HCT116 (cell line): Measurements from ENCODE around the gene C17orf67. TPM values are rescaled to one million over a fixed set of nuclear protein-coding genes. Genes with fewer than 3 reads are reported as not detected.

Source experiments
- ATAC-seq: fragments of 200-7000 bp; cut with Tn5 transposase; 2 replicates; pipeline ENCODE4 v1.9.1; 2020; ENCODE audit warnings: mild to moderate bottlenecking, moderate library complexity
- BruUV-seq: library from RNA; stranded (reverse); fragments of 400-500 nt; replicated peaks from 2 replicates; lab custom pipeline; 2021; lab: Mats Ljungman, UMichigan
- CTCF ChIA-PET: fragments of 300-600 bp; sonication (Branson Sonifier 250); formaldehyde crosslinking; loops from one replicate; lab custom pipeline; 2021; ENCODE audit warnings: antibody characterized with exemption; lab: Charles Lee
- POLR2A ChIA-PET: fragments of 300-600, 350-600 bp; sonication (Branson Sonifier 250); formaldehyde crosslinking; loops from one replicate; lab custom pipeline; 2021; ENCODE audit warnings: antibody characterized with exemption; lab: Charles Lee
- RAD21 ChIA-PET, 2 experiments: fragments of 300-600 bp; sonication (Branson Sonifier 250); formaldehyde crosslinking; loops; one replicate each; lab custom pipeline; 2023; ENCODE audit warnings: low total read pairs in 2 of 2; ENCODE audit not compliant: uncharacterized antibody in 2 of 2, unreplicated experiment in 2 of 2, low non-redundant PET in 1 of 2; lab: Charles Lee
- DNase-seq: peaks from one replicate; pipeline ENCODE4 v3.0.0-alpha.2; 2010; ENCODE audit warnings: low read depth, low spot score
- H2AFZ ChIP-seq: fragments of 200-600 bp; shearing (Covaris generic), sonication (generic); 2 replicates; pipeline ENCODE4 v1.6.1; 2017; ENCODE audit warnings: low read depth, mixed run types, mixed read lengths, antibody characterized with exemption, low read length; ENCODE audit not compliant: poor library complexity, severe bottlenecking
- H3K27ac ChIP-seq: 2 replicates; pipeline ENCODE4 v1.5.1; 2012; ENCODE audit warnings: low read depth, low read length
- H3K27me3 ChIP-seq: fragments of 200-600 bp; sonication (generic); 2 replicates; pipeline ENCODE4 v1.6.1; 2016; ENCODE audit warnings: mixed run types, low read length, mixed read lengths; ENCODE audit not compliant: insufficient read depth
- H3K36me3 ChIP-seq, 2 experiments: fragments of 200-500 bp in 1 of 2; fragments of 200-600 bp in 1 of 2; sonication (Bioruptor generic) in 1 of 2; sonication (generic) in 1 of 2; 2 replicates each; pipeline versions ENCODE4 v1.5.1 to v1.6.1; 2014 to 2016; ENCODE audit warnings: low read length in 2 of 2, inconsistent platforms in 1 of 2, mixed read lengths in 1 of 2, mixed run types in 1 of 2; ENCODE audit not compliant: insufficient read depth in 2 of 2, control insufficient read depth in 1 of 2
- H3K4me1 ChIP-seq, 2 experiments: fragments of 200-600 bp in 1 of 2; sonication (generic) in 1 of 2; 2 replicates each; pipeline versions ENCODE4 v1.5.1 to v1.6.1; 2012 to 2017; ENCODE audit warnings: low read length in 2 of 2, inconsistent platforms in 1 of 2, mild to moderate bottlenecking in 1 of 2, mixed read lengths in 1 of 2, mixed run types in 1 of 2, moderate library complexity in 1 of 2; ENCODE audit not compliant: insufficient read depth in 2 of 2, control insufficient read depth in 1 of 2
- H3K4me2 ChIP-seq: fragments of 200-600 bp; sonication (generic); 2 replicates; pipeline ENCODE4 v1.6.1; 2017; ENCODE audit warnings: mixed run types, low read length, mixed read lengths
- H3K4me3 ChIP-seq, 2 experiments: fragments of 200-600 bp in 1 of 2; sonication (generic) in 1 of 2; replicated peaks in 1 of 2; 2 replicates each; pipeline ENCODE4 v1.5.1; 2011 to 2016; ENCODE audit warnings: low read length in 2 of 2, control low read depth in 1 of 2, low read depth in 1 of 2, mild to moderate bottlenecking in 1 of 2, mixed read lengths in 1 of 2, mixed run types in 1 of 2
- H3K79me2 ChIP-seq: fragments of 200-600 bp; sonication (generic); 2 replicates; pipeline ENCODE4 v1.6.1; 2017; ENCODE audit warnings: mild to moderate bottlenecking, mixed run types, low read length, moderate library complexity, mixed read lengths; ENCODE audit not compliant: insufficient read depth
- H3K9ac ChIP-seq: fragments of 200-600 bp; sonication (generic); 2 replicates; pipeline ENCODE4 v1.6.1; 2016; ENCODE audit warnings: low read length, mixed read lengths
- H3K9me2 ChIP-seq: fragments of 200-600 bp; sonication (generic), shearing (Covaris generic); 2 replicates; pipeline ENCODE4 v1.6.1; 2017; ENCODE audit warnings: mixed run types, mild to moderate bottlenecking, moderate library complexity; ENCODE audit not compliant: insufficient read depth
- H3K9me3 ChIP-seq, 2 experiments: fragments of 200-500 bp in 1 of 2; fragments of 200-600 bp in 1 of 2; sonication (Bioruptor generic) in 1 of 2; sonication (generic) in 1 of 2; 2 replicates each; pipeline ENCODE4 v1.6.1; 2014 to 2017; ENCODE audit warnings: low read length in 2 of 2, mixed read lengths in 2 of 2, inconsistent platforms in 1 of 2, low read depth in 1 of 2, mild to moderate bottlenecking in 1 of 2, mixed run types in 1 of 2, moderate library complexity in 1 of 2; ENCODE audit not compliant: control insufficient read depth in 1 of 2, insufficient read depth in 1 of 2
- H4K20me1 ChIP-seq: fragments of 200-600 bp; sonication (generic), shearing (Covaris generic); 2 replicates; pipeline ENCODE4 v1.6.1; 2017; ENCODE audit warnings: mixed run types, mild to moderate bottlenecking, moderate library complexity; ENCODE audit not compliant: insufficient read depth
- CBX3 ChIP-seq: IDR thresholded peaks from 2 replicates; pipeline ENCODE4 v1.6.1; 2012; ENCODE audit warnings: low read depth
- EZH2phosphoT487 ChIP-seq: fragments of 200-600 bp; IDR thresholded peaks from 2 replicates; pipeline ENCODE4 v1.6.1; 2018; ENCODE audit warnings: antibody characterized with exemption, borderline replicate concordance
- POLR2AphosphoS5 ChIP-seq: IDR thresholded peaks from 2 replicates; pipeline ENCODE4 v1.6.1; 2011; ENCODE audit warnings: mild to moderate bottlenecking, low read depth, low read length, moderate library complexity
- REST ChIP-seq: IDR thresholded peaks from 2 replicates; pipeline ENCODE4 v1.6.1; 2012; ENCODE audit warnings: low read depth
- YY1 ChIP-seq: IDR thresholded peaks from 2 replicates; pipeline ENCODE4 v1.6.1; 2011; ENCODE audit warnings: low read length, low read depth, moderate library complexity, mild to moderate bottlenecking; ENCODE audit not compliant: insufficient replicate concordance; ENCODE audit errors: extremely low read depth
- intact Hi-C: fragments of 100-400 bp; cut with micrococcal nuclease; formaldehyde crosslinking; loops from 2 replicates; pipeline ENCODE4 v1.10.0; 2022
- total RNA-seq: library from RNA; stranded (reverse); gene quantifications from one replicate; pipeline ENCODE4 v1.2.1, GENCODE V29; 2021; ENCODE audit not compliant: unreplicated experiment

The C17orf67 gene
- total RNA-seq, 1 experiment from 2014 or later = 0.84 TPM

GRCh38 chr17:56808503-56808902 is 25.2 kb downstream of the C17orf67 start (continued):
- TF ChIP-seq YY1 = no peak
- TF ChIP-seq CBX3 = no peak
- no peak for TF ChIP-seq POLR2AphosphoS5

GRCh38 chr17:56807723-56808122 is 26.0 kb downstream of the C17orf67 start:
- H3K9me2 ChIP-seq = no peaks in the 10 kb centered on the region
- ChIA-PET CTCF (interaction anchor here (1.7 kb wide), 1 partner anchor 12 kb away, joined by 6 read pairs; no protein-coding TSS in a partner anchor), RAD21 (no interaction called here)

More at GRCh38 chr17:56807723-56808122, 26.0 kb downstream of the C17orf67 start:
- H3K36me3 ChIP-seq = no peaks in the 10 kb centered on the region
- intact Hi-C loops = no loop called here
- no peak overlapping the region for H3K4me3 ChIP-seq
- no peak for ATAC-seq
- no peaks in the 10 kb centered on the region for H3K4me1 ChIP-seq
- H3K27ac ChIP-seq = no peak overlapping the region
- H3K9ac ChIP-seq = no peak overlapping the region
- DNase-seq = no peak
- H3K4me2 ChIP-seq = no peak overlapping the region
- H4K20me1 ChIP-seq = no peaks in the 10 kb centered on the region
- POLR2A ChIA-PET = no interaction called here
- no TSS peak for BruUV-seq
- H3K9me3 ChIP-seq = no peaks in the 10 kb centered on the region
- H3K27me3 ChIP-seq = peaks cover 3% of the 10 kb centered on the region; the same call in 1 of the 2 replicates
- no peak overlapping the region for H2AFZ ChIP-seq
- TF ChIP-seq REST = no peak
- TF ChIP-seq EZH2phosphoT487 = no peak
- no peak for TF ChIP-seq POLR2AphosphoS5
- TF ChIP-seq, all 23 proteins: peak for 0
- no peaks in the 10 kb centered on the region for H3K79me2 ChIP-seq
